ENCODE measurements around the gene PNPLA3. TPM values are rescaled to one million over a fixed set of nuclear protein-coding genes. Genes with fewer than 3 reads are reported as not detected.

PNPLA3 gene
- total and polyA plus RNA-seq, 2 donors from 2014 or later = 0.54 to 1.2 TPM

GRCh38 chr22:43925433-43926348 lies 2.1 kb downstream of the PNPLA3 start:
- Histone ChIP-seq H3K9ac (ENCODE audit: low read length in 3 of 3) (no peak overlapping the region), H3K9me3 (ENCODE audit: control insufficient read depth in 2 of 3, insufficient read depth in 1 of 3, low read length in 3 of 3) (no peaks in the 10 kb centered on the region), H3K27ac (ENCODE audit: low read depth in 2 of 2, low read length in 2 of 2) (peak overlapping the region; percentile 2 to 51), H3K36me3 (ENCODE audit: control insufficient read depth in 2 of 3, insufficient read depth in 3 of 3, low read length in 3 of 3) (peaks cover 0 to 5% (median 0%) of the 10 kb centered on the region in 3 donors), H3K27me3 (ENCODE audit: control insufficient read depth, insufficient read depth, low read length) (no peaks in the 10 kb centered on the region), H3K4me3 (ENCODE audit: low read length in 3 of 3) (peak overlapping the region in 1 of 3 donors; percentile 62), H3K4me1 (ENCODE audit: control insufficient read depth in 2 of 3, insufficient read depth in 2 of 3, low read depth in 1 of 3, low read length in 3 of 3) (peaks cover 0 to 7% (median 6%) of the 10 kb centered on the region in 3 donors)
- TF ChIP-seq CTCF (IDR thresholded peaks at IDR 0.05; ENCODE audit: borderline replicate concordance, extremely low read depth, insufficient read depth) = no peak
- no peak for FAIRE-seq
- peak in 2 of 5 donors; percentile 21 for DNase-seq
- intact Hi-C loops (cut with DNase I) = no loop called here

- H3K4me1 ChIP-seq (ENCODE audit: control insufficient read depth in 2 of 3, insufficient read depth in 2 of 3, low read depth in 1 of 3, low read length in 3 of 3) = peaks cover 0 to 7% (median 6%) of the 10 kb centered on the region in 3 donors
- no peaks in the 10 kb centered on the region for H3K9me3 ChIP-seq (ENCODE audit: control insufficient read depth in 2 of 3, insufficient read depth in 1 of 3, low read length in 3 of 3)
- peaks cover 0 to 5% (median 0%) of the 10 kb centered on the region in 3 donors for H3K36me3 ChIP-seq (ENCODE audit: control insufficient read depth in 2 of 3, insufficient read depth in 3 of 3, low read length in 3 of 3)
- FAIRE-seq (no peak), DNase-seq (no peak)
- H3K27ac ChIP-seq (ENCODE audit: low read depth in 2 of 2, low read length in 2 of 2) = no peak overlapping the region
- no peak for TF ChIP-seq CTCF (IDR thresholded peaks at IDR 0.05; ENCODE audit: borderline replicate concordance, extremely low read depth, insufficient read depth)
- H3K4me3 ChIP-seq (ENCODE audit: low read length in 3 of 3) = no peak overlapping the region
- no peak overlapping the region for H3K9ac ChIP-seq (ENCODE audit: low read length in 3 of 3)
- no peaks in the 10 kb centered on the region for H3K27me3 ChIP-seq (ENCODE audit: control insufficient read depth, insufficient read depth, low read length)
- intact Hi-C loops (cut with DNase I) = no loop called here
Observed at GRCh38 chr22:43926349-43926710, 2.7 kb downstream of the PNPLA3 start.

GRCh38 chr22:43928468-43928867 lies 4.9 kb downstream of the PNPLA3 start:
- peaks cover 0 to 6% (median 0%) of the 10 kb centered on the region in 3 donors for H3K36me3 ChIP-seq (ENCODE audit: control insufficient read depth in 2 of 3, insufficient read depth in 3 of 3, low read length in 3 of 3)
- H3K4me1 ChIP-seq (ENCODE audit: control insufficient read depth in 2 of 3, insufficient read depth in 2 of 3, low read depth in 1 of 3, low read length in 3 of 3) = peaks cover 0 to 7% (median 6%) of the 10 kb centered on the region in 3 donors
- no peak overlapping the region for H3K9ac ChIP-seq (ENCODE audit: low read length in 3 of 3)
- no peak for TF ChIP-seq CTCF (IDR thresholded peaks at IDR 0.05; ENCODE audit: borderline replicate concordance, extremely low read depth, insufficient read depth)
- intact Hi-C loops (cut with DNase I) = no loop called here
- H3K27ac ChIP-seq (ENCODE audit: low read depth in 2 of 2, low read length in 2 of 2) = no peak overlapping the region
- no peak for FAIRE-seq
- H3K9me3 ChIP-seq (ENCODE audit: control insufficient read depth in 2 of 3, insufficient read depth in 1 of 3, low read length in 3 of 3) = no peaks in the 10 kb centered on the region
- no peaks in the 10 kb centered on the region for H3K27me3 ChIP-seq (ENCODE audit: control insufficient read depth, insufficient read depth, low read length)
- no peak overlapping the region for H3K4me3 ChIP-seq (ENCODE audit: low read length in 3 of 3)
- no peak for DNase-seq

All from kidney (tissue), 14 donors.